Retinal pigment epithelial cell (primary cell): Measurements from ENCODE around the gene CACNB2.
"Not testable (repeated sequence)": the region's sequence is repeated elsewhere in the genome, so short reads cannot be mapped to it uniquely, and the experiment has no call there.

Source experiments
- DNase-seq: peaks from one replicate; pipeline ENCODE4 v3.0.0-alpha.2; 2010; ENCODE audit warnings: low read depth
- H3K4me3 ChIP-seq: 2 replicates; pipeline ENCODE4 v1.5.1; 2011; ENCODE audit warnings: mild to moderate bottlenecking, low read length, control low read depth, moderate library complexity
- TF ChIP-seq, protein P1 (sequence below): conservative IDR thresholded peaks from 2 replicates; pipeline ENCODE4 v1.5.1; 2011; ENCODE audit warnings: low read depth, low read length, control low read depth, inconsistent platforms

Gene CACNB2

DNA sequence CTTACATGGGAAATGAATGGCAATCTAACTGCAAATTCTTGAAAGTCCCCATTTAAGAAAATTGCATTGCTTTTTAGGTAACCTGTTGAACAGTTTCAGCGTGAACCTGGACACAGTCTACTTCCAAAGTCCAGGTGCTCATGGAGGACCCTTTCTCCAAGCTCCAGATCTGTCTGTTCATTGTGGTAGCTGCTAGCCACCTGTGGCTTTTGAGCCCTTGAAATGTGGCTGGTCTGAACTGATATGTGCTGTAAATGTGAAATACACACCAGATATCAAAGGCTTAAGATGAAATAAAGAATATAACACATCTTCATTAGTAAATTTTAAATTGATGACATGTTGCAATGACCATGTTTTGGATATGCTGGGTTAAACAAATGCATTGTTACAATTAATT, 4.2 kb downstream of the CACNB2 start:
- H3K4me3 ChIP-seq, result no peak overlapping the region
- TF ChIP-seq, protein P1, sequence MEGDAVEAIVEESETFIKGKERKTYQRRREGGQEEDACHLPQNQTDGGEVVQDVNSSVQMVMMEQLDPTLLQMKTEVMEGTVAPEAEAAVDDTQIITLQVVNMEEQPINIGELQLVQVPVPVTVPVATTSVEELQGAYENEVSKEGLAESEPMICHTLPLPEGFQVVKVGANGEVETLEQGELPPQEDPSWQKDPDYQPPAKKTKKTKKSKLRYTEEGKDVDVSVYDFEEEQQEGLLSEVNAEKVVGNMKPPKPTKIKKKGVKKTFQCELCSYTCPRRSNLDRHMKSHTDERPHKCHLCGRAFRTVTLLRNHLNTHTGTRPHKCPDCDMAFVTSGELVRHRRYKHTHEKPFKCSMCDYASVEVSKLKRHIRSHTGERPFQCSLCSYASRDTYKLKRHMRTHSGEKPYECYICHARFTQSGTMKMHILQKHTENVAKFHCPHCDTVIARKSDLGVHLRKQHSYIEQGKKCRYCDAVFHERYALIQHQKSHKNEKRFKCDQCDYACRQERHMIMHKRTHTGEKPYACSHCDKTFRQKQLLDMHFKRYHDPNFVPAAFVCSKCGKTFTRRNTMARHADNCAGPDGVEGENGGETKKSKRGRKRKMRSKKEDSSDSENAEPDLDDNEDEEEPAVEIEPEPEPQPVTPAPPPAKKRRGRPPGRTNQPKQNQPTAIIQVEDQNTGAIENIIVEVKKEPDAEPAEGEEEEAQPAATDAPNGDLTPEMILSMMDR, result no peak
- DNase-seq, result no peak

DNA sequence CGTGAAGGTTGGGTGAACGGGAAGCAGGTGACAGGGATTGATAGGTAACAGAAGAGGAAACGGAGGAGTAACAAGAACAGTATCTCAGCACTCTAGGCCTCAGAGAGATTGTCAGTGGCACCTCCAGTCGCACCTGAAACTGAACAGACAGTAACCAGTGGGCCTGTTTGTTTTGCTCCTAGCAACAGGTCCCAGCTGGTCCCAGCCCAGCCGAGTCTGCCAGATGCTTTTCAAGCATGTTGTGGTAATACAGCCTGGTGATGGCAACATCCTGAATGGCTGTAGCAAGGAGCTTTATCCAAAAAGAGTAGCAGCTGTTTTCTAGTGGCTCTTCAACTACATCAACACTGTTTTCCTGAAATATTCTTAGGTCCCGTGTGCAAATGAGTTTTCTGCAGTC, 4.7 kb downstream of the CACNB2 start:
- no peak overlapping the region for H3K4me3 ChIP-seq
- no peak for DNase-seq
- TF ChIP-seq, protein P1, result no peak

DNA sequence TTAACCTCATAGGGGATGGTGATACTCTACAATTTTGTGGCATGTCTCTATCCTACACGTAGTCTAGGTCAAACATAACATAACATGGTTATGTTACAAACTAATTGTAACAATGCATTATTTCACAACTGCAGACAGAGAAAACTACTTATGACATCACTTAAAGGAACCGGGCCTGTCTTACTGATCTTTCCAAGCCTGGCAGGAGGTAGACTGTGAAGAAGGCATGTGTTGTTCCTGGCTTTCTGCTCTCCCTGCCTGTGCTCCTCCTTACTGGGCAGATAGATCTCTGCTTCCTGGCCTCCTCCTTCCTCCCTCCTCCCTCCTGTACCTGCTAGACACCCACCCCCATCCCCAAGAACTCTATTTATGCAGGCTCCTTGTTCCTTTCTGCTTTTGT, 5.4 kb downstream of the CACNB2 start:
- no peak for DNase-seq
- H3K4me3 ChIP-seq, result no peak overlapping the region
- TF ChIP-seq, protein P1, result no peak

DNA sequence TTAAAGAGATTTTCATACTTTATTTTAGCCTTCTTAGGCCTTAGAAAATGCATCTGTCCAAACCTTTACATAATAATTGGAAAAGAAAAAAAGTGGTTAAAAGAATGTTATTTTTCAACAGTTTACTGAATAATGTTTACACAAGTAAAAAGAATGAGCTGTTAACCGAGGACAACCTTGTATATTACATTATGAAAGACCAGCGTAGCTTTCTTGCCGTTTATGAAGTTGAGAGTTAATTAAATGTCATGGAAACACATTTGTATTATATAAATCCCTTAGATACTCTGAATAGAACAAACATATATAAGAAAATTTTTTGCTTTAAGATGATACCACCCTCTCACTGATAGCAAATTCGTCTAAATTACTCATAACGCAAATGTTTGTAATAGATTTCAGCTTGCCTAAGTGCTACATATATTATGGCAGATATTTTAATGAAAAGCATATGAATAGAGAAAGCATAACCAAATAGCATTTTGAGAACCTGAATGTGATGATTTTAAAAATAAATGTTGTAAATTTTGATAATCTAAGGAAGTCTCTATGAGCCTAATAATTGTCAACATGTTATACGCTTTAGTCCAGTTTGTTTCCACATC, 9.1 kb downstream of the CACNB2 start:
- TF ChIP-seq, protein P1, result no peak
- H3K4me3 ChIP-seq, result no peak overlapping the region
- no peak for DNase-seq

DNA sequence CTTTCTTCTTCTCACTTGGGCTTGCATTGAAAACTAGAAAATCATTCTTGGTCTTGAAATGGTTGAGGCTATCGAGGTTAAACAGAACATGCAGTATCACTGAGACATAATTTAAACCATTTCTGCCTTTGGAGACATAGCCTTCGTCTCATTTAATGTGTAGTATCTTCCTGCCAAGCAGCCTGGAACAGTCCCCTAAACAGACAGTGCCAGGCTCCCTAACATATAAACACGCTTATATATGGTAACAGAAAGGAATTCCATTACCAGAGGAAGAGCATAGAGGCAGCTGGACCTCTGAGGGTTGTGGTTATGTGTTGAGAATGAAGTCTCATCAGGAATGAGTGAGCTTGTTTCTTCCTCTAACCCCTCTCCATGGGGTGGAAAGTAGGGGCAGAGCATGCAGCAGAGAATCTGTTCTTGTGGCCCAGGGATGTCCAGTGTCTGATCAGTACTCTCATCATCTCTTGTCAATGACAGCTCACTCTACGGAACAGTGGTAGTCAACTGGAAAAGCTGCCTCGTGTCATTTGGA, 11.2 kb downstream of the CACNB2 start:
- no peak for DNase-seq

DNA sequence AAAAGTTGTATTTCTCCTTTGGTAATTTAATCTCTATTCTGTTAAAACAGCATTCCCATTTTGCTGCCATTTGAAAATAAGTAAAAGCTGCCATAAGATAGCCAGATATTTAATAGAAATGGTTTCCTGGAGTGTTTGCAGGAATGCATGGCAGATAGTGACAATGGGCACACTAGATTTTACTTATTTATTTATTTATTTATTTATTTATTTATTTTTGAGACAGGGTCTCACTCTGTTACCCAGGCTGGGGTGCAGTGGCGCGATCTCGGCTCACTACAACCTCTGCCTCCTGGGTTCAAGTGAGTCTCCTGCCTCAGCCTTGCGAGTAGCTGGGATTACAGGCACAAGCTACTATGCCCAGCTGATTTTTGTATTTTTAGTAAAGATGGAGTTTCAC, 13.2 kb downstream of the CACNB2 start:
- H3K4me3 ChIP-seq, DNase-seq: not testable (repeated sequence)

More for the DNA sequence above, 11.2 kb downstream of the CACNB2 start:
- no peak overlapping the region for H3K4me3 ChIP-seq
- TF ChIP-seq, protein P1, result no peak

DNA sequence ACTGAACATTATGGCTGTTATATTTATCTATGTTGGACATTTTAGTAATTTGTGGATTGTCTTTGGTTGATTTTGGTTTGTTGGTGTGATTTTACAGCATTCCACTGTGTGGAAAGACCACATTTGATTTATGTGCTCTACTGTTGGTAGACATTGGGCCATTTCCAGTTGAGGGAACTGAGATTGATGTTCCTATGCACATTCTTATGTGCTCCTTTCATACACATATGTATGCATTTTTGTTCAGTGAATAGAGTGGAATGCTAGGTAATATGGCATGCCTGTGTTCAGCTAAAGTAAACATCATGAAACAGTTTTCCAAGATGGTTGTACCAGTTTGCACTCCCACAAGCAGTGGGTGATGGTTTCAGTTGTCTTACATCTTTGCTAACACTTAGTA, 15.1 kb downstream of the CACNB2 start:
- no peak for DNase-seq
- TF ChIP-seq, protein P1, result no peak
- H3K4me3 ChIP-seq, result no peak overlapping the region

DNA sequence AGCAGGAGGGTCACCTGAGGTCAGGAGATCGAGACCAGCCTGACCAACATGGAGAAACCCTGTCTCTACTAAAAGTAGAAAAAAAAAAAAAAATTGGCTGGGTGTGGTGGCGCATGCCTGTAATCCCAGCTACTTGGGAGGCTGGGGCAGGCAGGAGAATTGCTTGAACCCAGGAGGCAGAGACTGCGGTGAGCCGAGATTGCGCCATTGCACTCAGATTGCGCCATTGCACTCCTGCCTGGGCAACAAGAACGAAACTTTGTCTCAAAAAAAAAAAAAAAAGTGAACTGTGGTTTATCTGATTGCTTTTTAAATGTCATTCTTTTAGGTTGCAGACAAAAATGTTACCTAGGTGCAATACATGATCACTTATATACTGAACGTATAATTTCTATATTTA, 16.6 kb downstream of the CACNB2 start:
- not testable (repeated sequence) for H3K4me3 ChIP-seq, DNase-seq
